ENCODE data around the gene POTEJ.
"Not testable (repeated sequence)": the region's sequence is repeated elsewhere in the genome, so short reads cannot be mapped to it uniquely, and the experiment has no call there.

POTEJ gene

GRCh38 chr2:130599926-130600325 is 11.3 kb upstream of the POTEJ start:
- DNase-seq (ENCODE audit: insufficient read length, low spot score); FAIRE-seq: not testable (repeated sequence)

GRCh38 chr2:130601648-130602302 is 9.5 kb upstream of the POTEJ start:
- not testable (repeated sequence) for DNase-seq (ENCODE audit: insufficient read length, low spot score); FAIRE-seq

GRCh38 chr2:130608276-130609001 is 2.8 kb upstream of the POTEJ start:
- not testable (repeated sequence) for DNase-seq (ENCODE audit: insufficient read length, low spot score); FAIRE-seq

GRCh38 chr2:130609002-130609920 is 2.0 kb upstream of the POTEJ start:
- FAIRE-seq; DNase-seq (ENCODE audit: insufficient read length, low spot score): not testable (repeated sequence)

GRCh38 chr2:130610486-130610885 is 754 bp upstream of the POTEJ start:
- not testable (repeated sequence) for FAIRE-seq; DNase-seq (ENCODE audit: insufficient read length, low spot score)

GRCh38 chr2:130628784-130629475 is 17.7 kb downstream of the POTEJ start:
- not testable (repeated sequence) for DNase-seq (ENCODE audit: insufficient read length, low spot score); FAIRE-seq

GRCh38 chr2:130638973-130639372 is 27.7 kb downstream of the POTEJ start:
- not testable (repeated sequence) for FAIRE-seq; DNase-seq (ENCODE audit: insufficient read length, low spot score)

GRCh38 chr2:130641688-130642087 is 30.4 kb downstream of the POTEJ start:
- not testable (repeated sequence) for DNase-seq (ENCODE audit: insufficient read length, low spot score); FAIRE-seq

- FAIRE-seq: not testable (repeated sequence)
Measured at GRCh38 chr2:130649285-130649684, 38.0 kb downstream of the POTEJ start.

GRCh38 chr2:130664506-130664905 is 53.3 kb downstream of the POTEJ start:
- FAIRE-seq: not testable (repeated sequence)

More at GRCh38 chr2:130649285-130649684, 38.0 kb downstream of the POTEJ start:
- DNase-seq (ENCODE audit: insufficient read length, low spot score): not testable (repeated sequence)

GRCh38 chr2:130665596-130665995 is 54.4 kb downstream of the POTEJ start:
- DNase-seq (ENCODE audit: insufficient read length, low spot score); FAIRE-seq: not testable (repeated sequence)

More at GRCh38 chr2:130664506-130664905, 53.3 kb downstream of the POTEJ start:
- not testable (repeated sequence) for DNase-seq (ENCODE audit: insufficient read length, low spot score)

GRCh38 chr2:130667516-130667915 is 56.3 kb downstream of the POTEJ start:
- not testable (repeated sequence) for FAIRE-seq; DNase-seq (ENCODE audit: insufficient read length, low spot score)

GRCh38 chr2:130670026-130670745 is 58.9 kb downstream of the POTEJ start:
- FAIRE-seq; DNase-seq (ENCODE audit: insufficient read length, low spot score): not testable (repeated sequence)

GRCh38 chr2:130692041-130692770 is 81.0 kb downstream of the POTEJ start:
- not testable (repeated sequence) for FAIRE-seq; DNase-seq (ENCODE audit: insufficient read length, low spot score)

GRCh38 chr2:130693474-130693873 is 82.2 kb downstream of the POTEJ start:
- FAIRE-seq; DNase-seq (ENCODE audit: insufficient read length, low spot score): not testable (repeated sequence)

GRCh38 chr2:130703250-130703649 is 92.0 kb downstream of the POTEJ start:
- not testable (repeated sequence) for FAIRE-seq; DNase-seq (ENCODE audit: insufficient read length, low spot score)

Measured in GM12891 (cell line).